B cell (primary cell): ENCODE results near the gene PSMD8. TPM values are rescaled to one million over a fixed set of nuclear protein-coding genes. Genes with fewer than 3 reads are reported as not detected.

Experiments
- ATAC-seq: fragments of 200-7000 bp; cut with Tn5 transposase; one replicate; pipeline ENCODE4 v1.10.0; 2021; ENCODE audit warnings: low read depth, mild to moderate bottlenecking, moderate number of reproducible peaks, moderate library complexity
- CTCF ChIA-PET: fragments of 350-600 bp; sonication (Branson Sonifier 250); formaldehyde crosslinking; loops from one replicate; lab custom pipeline; 2021; ENCODE audit warnings: antibody characterized with exemption, inconsistent platforms; lab: Charles Lee
- POLR2A ChIA-PET: fragments of 350-600 bp; sonication (Branson Sonifier 250); formaldehyde crosslinking; loops from one replicate; lab custom pipeline; 2021; ENCODE audit warnings: antibody characterized with exemption; lab: Charles Lee
- DNase-seq: peaks from one replicate; pipeline ENCODE4 v3.0.0; 2013
- H2AFZ ChIP-seq: 2 replicates; pipeline ENCODE4 v1.6.1; 2012; ENCODE audit warnings: mild to moderate bottlenecking, low read depth, low read length; ENCODE audit not compliant: insufficient read depth, poor library complexity, severe bottlenecking
- H3K27ac ChIP-seq, 2 donors: 1 replicate in 1 of 2; 2 replicates in 1 of 2; pipeline ENCODE4 v1.5.1; 2012 to 2013; ENCODE audit warnings: low read length in 2 of 2, mild to moderate bottlenecking in 2 of 2, moderate library complexity in 1 of 2
- H3K27me3 ChIP-seq, 4 experiments: fragments of 200-600 bp in 1 of 4; sonication (generic) in 1 of 4; replicated peaks in 1 of 4; 1 replicate in 2 of 4; 2 replicates in 2 of 4; pipeline versions ENCODE4 v1.6.1 to v1.7.0; 2013 to 2016; ENCODE audit warnings: low read length in 3 of 4, mild to moderate bottlenecking in 2 of 4, mixed read lengths in 1 of 4, moderate library complexity in 1 of 4; ENCODE audit not compliant: insufficient read depth in 4 of 4, control insufficient read depth in 3 of 4; ENCODE audit errors: control extremely low read depth in 1 of 4
- H3K36me3 ChIP-seq, 2 experiments: replicated peaks in 1 of 2; 1 replicate in 1 of 2; 2 replicates in 1 of 2; pipeline versions ENCODE4 v1.6.1 to v1.7.1; 2013; ENCODE audit warnings: low read length in 1 of 2; ENCODE audit not compliant: insufficient read depth in 2 of 2, control insufficient read depth in 1 of 2; ENCODE audit errors: control extremely low read depth in 1 of 2, extremely low read depth in 1 of 2
- H3K4me1 ChIP-seq, 2 donors: fragments of 200-600 bp in 1 of 2; sonication (generic) in 1 of 2; 1 replicate in 1 of 2; 2 replicates in 1 of 2; pipeline versions ENCODE4 v1.5.1 to v1.6.1; 2013 to 2017; ENCODE audit warnings: low read length in 2 of 2; ENCODE audit not compliant: control insufficient read depth in 2 of 2, insufficient read depth in 2 of 2
- H3K4me2 ChIP-seq: replicated peaks from 2 replicates; pipeline ENCODE3; 2012; ENCODE audit warnings: mild to moderate bottlenecking, low read depth, low read length; ENCODE audit not compliant: poor library complexity, severe bottlenecking
- H3K4me3 ChIP-seq, 5 experiments: fragments of 200-600 bp in 1 of 5; sonication (generic) in 1 of 5; 1 replicate in 3 of 5; 2 replicates in 2 of 5; pipeline versions ENCODE4 v1.5.1 to v1.7.0; 2011 to 2016; ENCODE audit warnings: low read length in 4 of 5, mild to moderate bottlenecking in 4 of 5, low read depth in 2 of 5, control low read depth in 1 of 5, moderate library complexity in 1 of 5; ENCODE audit not compliant: insufficient read depth in 1 of 5; ENCODE audit errors: control extremely low read depth in 1 of 5, extremely low read depth in 1 of 5
- H3K79me2 ChIP-seq: fragments of 200-600 bp; sonication (generic); one replicate; pipeline ENCODE4 v1.6.0; 2016; ENCODE audit warnings: low read length; ENCODE audit not compliant: control insufficient read depth, insufficient read depth
- H3K9ac ChIP-seq: fragments of 200-600 bp; sonication (generic); 2 replicates; pipeline ENCODE4 v1.6.1; 2017; ENCODE audit warnings: mild to moderate bottlenecking, low read length, moderate library complexity
- H3K9me3 ChIP-seq, 3 donors: one replicate each; pipeline versions ENCODE4 v1.6.1 to v1.7.1; 2013; ENCODE audit warnings: low read length in 2 of 3; ENCODE audit not compliant: control insufficient read depth in 2 of 3, insufficient read depth in 1 of 3; ENCODE audit errors: control extremely low read depth in 1 of 3
- H4K20me1 ChIP-seq: 2 replicates; pipeline ENCODE4 v1.6.0; 2012; ENCODE audit warnings: mild to moderate bottlenecking, low read length; ENCODE audit not compliant: insufficient read depth, control insufficient read depth, poor library complexity, severe bottlenecking
- H3K27ac Mint-ChIP-seq: one replicate; pipeline ENCODE4 v1.8.0; 2021; ENCODE audit warnings: mixed read lengths
- H3K27me3 Mint-ChIP-seq: one replicate; pipeline ENCODE4 v1.8.0; 2021; ENCODE audit warnings: mixed read lengths
- H3K4me1 Mint-ChIP-seq: one replicate; pipeline ENCODE4 v1.8.0; 2021; ENCODE audit warnings: mixed read lengths
- H3K4me3 Mint-ChIP-seq: one replicate; pipeline ENCODE4 v1.8.0; 2021; ENCODE audit warnings: mixed read lengths
- H3K9me3 Mint-ChIP-seq: one replicate; pipeline ENCODE4 v1.8.0; 2022; ENCODE audit warnings: mixed read lengths; ENCODE audit not compliant: insufficient read depth
- CTCF ChIP-seq: fragments of 200-600 bp; IDR thresholded peaks from one replicate; pipeline ENCODE4 v1.8.0; 2022; ENCODE audit warnings: antibody characterized with exemption, mild to moderate bottlenecking
- EZH2 ChIP-seq: IDR thresholded peaks from 2 replicates; pipeline ENCODE4 v1.6.1; 2012; ENCODE audit warnings: borderline replicate concordance, low read depth, mild to moderate bottlenecking, moderate library complexity, low read length; ENCODE audit not compliant: insufficient read depth, poor library complexity, severe bottlenecking
- WGBS: methylation state at CpG from one replicate; pipeline ENCODE4 v1.1.5; 2013; ENCODE audit warnings: missing lambda C conversion rate; ENCODE audit not compliant: insufficient coverage; 5-methylcytosine and 5-hydroxymethylcytosine counted together
- intact Hi-C: fragments of 100-400 bp; cut with micrococcal nuclease; formaldehyde crosslinking; loops from one replicate; pipeline ENCODE4 v1.10.0; 2022
- polyA plus RNA-seq: library from polyadenylated mRNA; depleted of rRNA; stranded (reverse); fragments of >200 nt; gene quantifications from 2 replicates; pipeline ENCODE4 v1.2.3, GENCODE V29; 2012
- total RNA-seq, 2 donors: library from RNA; stranded (reverse); fragments of 120-200 nt in 1 of 2; gene quantifications; 1 replicate in 1 of 2; 2 replicates in 1 of 2; pipeline versions ENCODE4 v1.2.3 to v1.2.4, GENCODE V29; 2013 to 2022

PSMD8 gene
- total and polyA plus RNA-seq, 2 donors (not counting 1 experiment from before 2014, with no cell fraction given), result 88.1 to 122 TPM

GRCh38 chr19:38346837-38347236 is 27.5 kb upstream of the PSMD8 start:
- no peak overlapping the region for H3K4me3 Mint-ChIP-seq
- H3K36me3 ChIP-seq, result no peaks in the 10 kb centered on the region
- DNase-seq, result no peak
- ATAC-seq, result no peak
- H3K27ac Mint-ChIP-seq, result no peak overlapping the region
- H3K27me3 ChIP-seq, result no peaks in the 10 kb centered on the region
- no peaks in the 10 kb centered on the region for H4K20me1 ChIP-seq
- H3K4me2 ChIP-seq, result no peak overlapping the region
- no peak overlapping the region for H3K4me3 ChIP-seq
- peaks cover 2% of the 10 kb centered on the region for H3K79me2 ChIP-seq
- intact Hi-C loops, result no loop called here
- POLR2A ChIA-PET, result no interaction called here
- no peak overlapping the region for H3K9ac ChIP-seq
- TF ChIP-seq CTCF (no peak), EZH2 (no peak)
- H3K27ac ChIP-seq, result no peak overlapping the region
- WGBS, result 86% methylated on average over 1 of the region's 4 CpGs
- H3K4me1 Mint-ChIP-seq, result no peaks in the 10 kb centered on the region
- H3K27me3 Mint-ChIP-seq, result no peaks in the 10 kb centered on the region
- no peaks in the 10 kb centered on the region for H3K9me3 Mint-ChIP-seq
- H3K9me3 ChIP-seq, result no peaks in the 10 kb centered on the region
- CTCF ChIA-PET, result interaction anchor here (0.5 kb wide), 1 partner anchor 103 kb away, joined by 3 read pairs; no protein-coding TSS in a partner anchor
- no peak overlapping the region for H2AFZ ChIP-seq
- no peaks in the 10 kb centered on the region for H3K4me1 ChIP-seq

DNA sequence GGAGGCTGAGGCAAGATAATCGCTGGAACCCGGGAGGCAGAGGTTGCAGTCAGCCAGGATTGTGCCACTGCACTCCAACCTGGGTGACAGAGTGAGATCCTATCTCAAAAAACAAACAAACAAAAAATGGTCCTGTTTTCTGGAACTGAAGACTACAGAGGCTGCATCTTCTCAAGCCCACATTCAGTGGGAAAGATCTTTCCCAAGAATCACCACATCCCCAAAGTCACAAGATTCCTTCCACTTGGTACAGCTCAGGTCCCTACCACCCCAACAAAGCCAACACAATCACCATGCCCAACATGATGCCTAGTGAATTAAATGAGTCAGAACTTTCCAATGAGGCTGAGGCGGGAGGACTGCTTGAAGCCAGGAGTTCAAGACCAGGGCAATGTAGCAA is 23.5 kb upstream of the PSMD8 start:
- 100% methylated on average over 1 of the region's 3 CpGs for WGBS

More for the DNA sequence above, 23.5 kb upstream of the PSMD8 start:
- TF ChIP-seq EZH2 (no peak), CTCF (no peak)
- no peaks in the 10 kb centered on the region for H3K4me1 Mint-ChIP-seq
- Histone ChIP-seq H3K9me3 (no peaks in the 10 kb centered on the region), H3K4me1 (no peaks in the 10 kb centered on the region), H3K36me3 (no peaks in the 10 kb centered on the region), H3K27ac (no peak overlapping the region), H3K9ac (no peak overlapping the region), H3K4me3 (no peak overlapping the region), H2AFZ (no peak overlapping the region), H3K4me2 (no peak overlapping the region), H4K20me1 (no peaks in the 10 kb centered on the region), H3K79me2 (no peaks in the 10 kb centered on the region), H3K27me3 (no peaks in the 10 kb centered on the region)
- ATAC-seq (no peak), DNase-seq (no peak)
- intact Hi-C loops, result no loop called here
- peaks cover 2% of the 10 kb centered on the region for H3K27me3 Mint-ChIP-seq
- no peaks in the 10 kb centered on the region for H3K9me3 Mint-ChIP-seq
- H3K4me3 Mint-ChIP-seq, result no peak overlapping the region
- H3K27ac Mint-ChIP-seq, result no peak overlapping the region
- ChIA-PET POLR2A (no interaction called here), CTCF (no interaction called here)
